Measurements from ENCODE around the gene PNPT1.

PNPT1 gene

GRCh38 chr2:55610954-55611743 lies 82.5 kb downstream of the PNPT1 start:
- DNase-seq (ENCODE audit: low read depth) = no peak
- no peak for TF ChIP-seq CTCF (IDR thresholded peaks at IDR 0.05; ENCODE audit: low read depth, low read length, missing control alignments)
- no peak overlapping the region for H3K4me3 ChIP-seq (ENCODE audit: low read depth, low read length)

GRCh38 chr2:55609938-55610578 lies 83.6 kb downstream of the PNPT1 start:
- no peak overlapping the region for H3K4me3 ChIP-seq (ENCODE audit: low read depth, low read length)
- no peak for TF ChIP-seq CTCF (IDR thresholded peaks at IDR 0.05; ENCODE audit: low read depth, low read length, missing control alignments)
- no peak for DNase-seq (ENCODE audit: low read depth)

- no peak for TF ChIP-seq CTCF (IDR thresholded peaks at IDR 0.05; ENCODE audit: low read depth, low read length, missing control alignments)
- DNase-seq (ENCODE audit: low read depth) = no peak
- H3K4me3 ChIP-seq (ENCODE audit: low read depth, low read length) = no peak overlapping the region
Measured at GRCh38 chr2:55609193-55609794, 84.3 kb downstream of the PNPT1 start.

- TF ChIP-seq CTCF (IDR thresholded peaks at IDR 0.05; ENCODE audit: low read depth, low read length, missing control alignments) = no peak
- H3K4me3 ChIP-seq (ENCODE audit: low read depth, low read length) = no peak overlapping the region
Measured at GRCh38 chr2:55607717-55608116, 85.9 kb downstream of the PNPT1 start.

GRCh38 chr2:55604027-55604565 lies 89.5 kb downstream of the PNPT1 start:
- H3K4me3 ChIP-seq (ENCODE audit: low read depth, low read length) = no peak overlapping the region
- no peak for DNase-seq (ENCODE audit: low read depth)
- TF ChIP-seq CTCF (IDR thresholded peaks at IDR 0.05; ENCODE audit: low read depth, low read length, missing control alignments) = no peak

More at GRCh38 chr2:55607717-55608116, 85.9 kb downstream of the PNPT1 start:
- no peak for DNase-seq (ENCODE audit: low read depth)

GRCh38 chr2:55601849-55602248 lies 91.8 kb downstream of the PNPT1 start:
- no peak for TF ChIP-seq CTCF (IDR thresholded peaks at IDR 0.05; ENCODE audit: low read depth, low read length, missing control alignments)
- no peak overlapping the region for H3K4me3 ChIP-seq (ENCODE audit: low read depth, low read length)
- no peak for DNase-seq (ENCODE audit: low read depth)
